Stimulated activated CD4-positive, alpha-beta T cell treated with anti-CD3 and anti-CD28 coated beads, Interleukin-4, amount 100 ng/mL, for 4 hours (primary cell): ENCODE data around the gene FAM53B.
A peak's percentile ranks its signal among the peaks of the same experiment; 100 is the strongest.

Experiments used
- DNase-seq, 2 experiments: peaks; one replicate each; pipeline ENCODE4 v3.0.0-alpha.2; 2020

The FAM53B gene

GRCh38 chr10:124725791-124726190 lies 18.4 kb downstream of the FAM53B start:
- no peak for DNase-seq

GRCh38 chr10:124725171-124725631 lies 19.0 kb downstream of the FAM53B start:
- no peak for DNase-seq

- DNase-seq: no peak
Observed at GRCh38 chr10:124724279-124725027, 19.7 kb downstream of the FAM53B start.

- DNase-seq: no peak
Observed at GRCh38 chr10:124723826-124724225, 20.4 kb downstream of the FAM53B start.

DNA sequence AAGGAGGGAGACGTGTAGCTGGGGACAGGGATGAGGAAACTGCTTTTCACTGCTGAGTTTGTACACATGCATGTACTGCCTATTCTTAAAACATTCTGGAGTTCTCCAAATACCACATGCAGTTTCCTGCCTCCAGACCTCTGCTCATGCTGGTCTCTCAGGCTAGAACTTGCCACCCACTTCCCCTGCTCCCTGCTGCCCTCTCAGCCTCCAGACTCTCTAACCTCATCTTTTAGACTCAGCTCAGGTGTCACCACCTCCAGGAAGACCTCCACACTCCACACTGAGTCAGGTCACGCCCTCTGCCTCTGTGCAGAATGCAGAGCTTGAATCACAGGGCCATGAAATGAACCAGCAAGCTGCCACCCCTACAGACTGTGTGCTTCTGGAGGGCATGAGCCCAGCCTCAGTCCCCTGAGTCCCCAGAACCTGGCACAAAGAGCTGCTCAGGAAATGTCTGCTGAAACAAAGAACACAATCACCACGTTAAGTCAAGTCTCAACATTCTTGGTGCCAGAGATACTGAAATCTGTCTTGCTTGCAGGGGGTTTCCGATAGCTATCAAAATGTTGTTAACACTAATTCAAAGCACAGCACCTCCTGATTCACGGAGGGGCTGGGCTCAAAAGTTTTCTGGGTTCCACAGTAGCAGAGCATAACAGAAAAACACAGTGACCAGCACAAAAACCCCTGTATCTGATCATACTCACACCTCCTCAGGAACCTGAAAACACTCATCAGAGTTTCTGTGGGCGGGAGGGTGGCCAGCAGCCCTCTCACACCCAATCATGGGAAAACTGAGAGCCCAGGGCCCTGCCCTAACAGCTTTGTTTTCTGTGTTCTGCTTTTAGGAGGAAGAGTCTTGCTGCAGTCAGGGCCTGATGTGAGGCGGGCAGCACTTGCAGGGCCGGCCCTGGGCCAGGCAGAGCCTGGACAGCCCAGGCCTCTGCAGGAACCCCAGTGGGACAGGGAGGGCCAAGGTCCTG lies 21.1 kb downstream of the FAM53B start:
- peak in 1 of 2 experiments; percentile 52 for DNase-seq

- DNase-seq: no peak
Observed at GRCh38 chr10:124721330-124722045, 22.7 kb downstream of the FAM53B start.

- peak in 1 of 2 experiments; percentile 62 for DNase-seq
Observed at GRCh38 chr10:124719213-124719851, 24.8 kb downstream of the FAM53B start.

- peak; percentile 56 to 88 for DNase-seq
Observed at GRCh38 chr10:124717911-124718741, 26.1 kb downstream of the FAM53B start.

GRCh38 chr10:124717041-124717757 lies 27.0 kb downstream of the FAM53B start:
- no peak for DNase-seq

- no peak for DNase-seq
Observed at GRCh38 chr10:124716369-124716768, 27.8 kb downstream of the FAM53B start.

- no peak for DNase-seq
Observed at GRCh38 chr10:124715439-124715838, 28.7 kb downstream of the FAM53B start.

DNA sequence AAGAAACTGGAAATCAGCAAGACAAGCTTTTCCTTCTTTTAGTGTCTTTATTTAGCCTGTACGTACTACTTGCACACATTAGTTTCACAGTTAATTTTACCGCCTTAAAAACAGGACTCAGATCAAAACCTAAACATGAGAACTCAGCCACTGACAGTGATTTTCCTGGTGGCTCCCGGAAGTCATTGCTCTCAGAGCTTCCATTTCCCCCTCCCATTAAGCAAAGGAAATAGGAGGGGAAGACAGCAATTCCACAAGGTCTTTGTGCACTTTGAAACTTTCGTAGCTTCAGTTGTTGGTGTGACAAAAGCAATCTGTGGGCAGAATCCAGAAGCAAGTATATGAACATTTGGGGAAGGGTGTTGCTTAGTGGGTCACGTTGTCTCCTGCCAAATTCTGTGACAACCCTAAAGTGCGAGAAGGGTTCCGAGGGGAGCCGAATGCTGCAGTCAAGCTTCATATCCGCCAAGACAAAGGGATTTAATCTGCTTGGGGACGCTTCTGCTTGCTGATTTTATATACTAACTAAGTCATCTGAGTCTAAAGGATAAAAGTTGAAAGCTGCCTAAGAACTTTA lies 30.4 kb downstream of the FAM53B start:
- no peak for DNase-seq

DNA sequence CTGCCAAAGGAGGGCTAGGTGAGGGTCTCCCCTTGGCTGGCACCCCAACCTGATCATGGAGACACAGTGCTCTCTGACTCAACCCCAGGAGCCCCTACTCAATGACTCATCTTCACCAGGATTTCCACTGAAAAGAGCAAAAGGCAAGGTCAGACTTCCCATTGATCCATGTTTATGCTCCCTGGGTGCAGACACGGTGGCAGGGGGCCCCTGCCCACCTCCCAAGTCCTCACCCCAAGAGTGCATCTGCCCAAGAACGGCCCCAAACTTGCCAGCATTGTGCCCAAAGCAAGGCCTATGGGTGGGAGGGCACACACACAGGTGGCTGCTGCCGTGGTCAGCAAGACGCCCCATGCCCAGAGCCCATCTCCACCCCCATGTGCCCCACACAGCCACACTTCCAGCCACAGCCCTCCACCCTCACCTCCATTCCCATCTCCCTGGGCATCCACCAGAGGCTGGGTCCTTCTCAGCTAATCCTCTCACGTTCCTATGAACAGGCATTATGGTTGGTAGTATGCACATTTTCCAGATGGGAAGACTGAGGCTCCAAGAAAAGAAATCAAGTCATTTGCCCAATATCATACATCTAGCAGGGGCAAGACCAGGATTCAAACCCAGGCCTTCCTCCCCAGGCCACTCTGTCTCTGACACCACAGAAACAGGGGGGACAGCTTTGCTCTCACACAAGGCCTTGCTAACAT lies 31.3 kb downstream of the FAM53B start:
- DNase-seq: no peak

DNA sequence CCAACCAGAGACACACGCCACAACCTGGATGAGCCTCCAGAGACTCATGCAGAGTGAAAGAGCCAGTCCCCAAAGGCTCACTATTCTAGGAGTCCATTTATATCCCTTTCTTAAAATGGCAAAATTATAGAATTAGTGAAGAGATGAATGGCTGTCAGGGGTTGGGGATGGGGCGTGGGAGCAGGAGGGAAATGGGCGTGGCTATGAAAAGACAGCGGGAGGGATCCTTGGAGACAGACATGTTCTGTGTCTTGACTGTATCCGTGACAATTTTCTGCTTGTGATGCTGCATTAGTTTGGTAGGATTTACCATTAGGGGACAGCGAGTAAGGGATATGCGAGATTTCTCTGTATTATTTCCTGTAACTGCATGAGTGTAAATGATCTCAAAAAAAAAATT lies 33.0 kb downstream of the FAM53B start:
- no peak for DNase-seq

DNA sequence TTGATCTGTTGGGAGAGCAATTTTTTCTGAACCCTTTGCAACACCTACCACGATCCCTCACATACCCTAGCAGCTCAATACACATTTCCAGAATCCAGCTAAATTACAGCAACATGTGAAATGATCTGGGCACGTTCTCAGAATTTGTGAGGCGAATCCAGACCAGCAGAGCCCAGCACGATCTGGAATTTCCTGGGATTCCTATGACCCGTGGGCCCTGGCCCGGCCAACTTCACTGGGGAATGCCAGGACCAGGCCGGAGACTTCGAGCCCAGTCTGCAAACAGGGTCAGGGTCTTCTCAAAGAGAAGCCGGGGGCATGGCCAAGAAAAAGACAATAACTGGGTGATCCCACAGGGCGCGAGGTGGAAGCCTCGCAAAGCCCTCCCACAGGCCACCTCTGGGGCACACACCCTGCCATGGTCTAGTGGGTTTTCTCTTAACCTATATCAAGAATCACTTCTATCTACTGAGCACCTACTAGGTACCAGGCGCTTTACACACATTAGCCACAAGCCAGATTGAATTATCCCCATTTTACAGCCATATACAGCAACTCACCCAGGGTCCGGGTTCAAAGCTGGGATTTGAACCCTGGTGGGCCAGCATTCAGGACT lies 33.8 kb downstream of the FAM53B start:
- DNase-seq: no peak

GRCh38 chr10:124709861-124710260 lies 34.3 kb downstream of the FAM53B start:
- no peak for DNase-seq

- DNase-seq: no peak
Observed at GRCh38 chr10:124708922-124709520, 35.2 kb downstream of the FAM53B start.

DNA sequence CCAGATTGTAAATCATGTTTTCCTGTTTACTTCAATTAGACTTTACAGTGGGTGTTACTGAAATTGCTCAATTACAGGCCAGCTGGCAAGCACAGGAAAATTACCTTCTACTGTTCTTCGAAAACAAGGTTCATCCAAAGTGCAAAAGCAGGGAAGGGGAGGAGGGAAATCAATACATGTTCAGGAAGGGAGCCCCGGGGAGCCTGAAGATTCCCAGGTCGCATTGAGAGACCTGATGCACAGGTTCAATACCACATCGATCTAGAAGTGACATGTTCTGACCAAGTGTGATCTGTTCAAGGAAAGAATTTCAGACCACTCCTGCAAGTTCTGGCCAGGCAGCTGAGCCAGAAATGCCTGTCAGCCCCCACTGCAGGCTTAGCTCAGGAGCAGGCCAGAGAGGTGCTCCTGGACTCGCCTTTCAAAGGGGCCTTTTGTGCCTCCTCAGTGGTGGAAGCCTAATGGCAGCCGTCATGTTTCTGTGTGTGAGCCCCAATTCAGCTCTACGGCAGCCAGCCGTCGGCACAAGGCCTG lies 35.9 kb downstream of the FAM53B start:
- no peak for DNase-seq

GRCh38 chr10:124707551-124707950 lies 36.6 kb downstream of the FAM53B start:
- no peak for DNase-seq
